Stimulated activated CD4-positive, alpha-beta T cell treated with anti-CD3 and anti-CD28 coated beads, Interleukin-1b, Interleukin-23, amount 100 ng/mL, for 24 hours (primary cell): ENCODE measurements around the gene TMEFF1.
A peak's percentile ranks its signal among the peaks of the same experiment; 100 is the strongest.

Experiments used
- DNase-seq, 4 experiments: peaks; one replicate each; pipeline ENCODE4 v3.0.0-alpha.2; 2020; ENCODE audit warnings: low read depth in 4 of 4, low spot score in 1 of 4

Gene TMEFF1

GRCh38 chr9:100447041-100447440 lies 25.9 kb upstream of the TMEFF1 start:
- DNase-seq = no peak

DNA sequence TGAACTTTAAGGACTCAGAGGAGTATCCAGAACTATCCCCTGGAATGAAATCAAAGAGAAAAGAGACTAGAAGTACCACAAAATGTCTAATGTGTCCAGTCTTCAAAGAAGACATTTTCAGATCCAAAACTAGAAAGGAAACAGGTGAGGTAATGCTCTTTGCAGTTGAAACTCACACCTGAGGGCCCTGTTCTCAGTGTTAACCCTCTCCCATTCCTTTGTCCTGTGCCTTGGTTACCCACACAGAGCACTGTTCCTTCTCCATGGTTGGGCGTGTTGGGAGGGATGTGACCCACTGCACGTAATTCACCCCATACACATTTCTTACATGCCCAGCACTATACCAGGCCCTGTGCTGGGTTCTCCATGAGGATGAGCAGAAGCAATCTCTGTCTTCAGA lies 24.7 kb upstream of the TMEFF1 start:
- no peak for DNase-seq

GRCh38 chr9:100449420-100449819 lies 23.5 kb upstream of the TMEFF1 start:
- no peak for DNase-seq

DNA sequence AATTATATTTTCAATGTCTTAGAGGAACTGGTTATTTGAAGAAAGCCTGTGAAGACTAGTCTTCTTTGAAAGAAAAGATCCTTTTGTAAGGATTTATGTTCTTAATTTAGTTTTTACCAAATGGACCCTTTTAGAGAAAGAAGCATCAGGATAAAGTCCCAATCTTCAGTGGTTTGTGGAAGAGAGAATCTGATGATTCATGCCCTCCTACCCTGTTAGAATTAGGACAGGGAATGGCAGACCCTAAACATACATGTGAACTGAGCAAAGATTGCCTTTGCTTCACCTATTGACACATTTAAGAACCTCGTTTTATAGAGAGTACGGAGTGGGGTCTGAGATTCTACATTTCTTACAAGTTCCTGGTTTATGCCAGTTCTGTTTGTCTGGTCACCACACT lies 20.1 kb upstream of the TMEFF1 start:
- no peak for DNase-seq

- no peak for DNase-seq
Observed at GRCh38 chr9:100455470-100455869, 17.5 kb upstream of the TMEFF1 start.

- DNase-seq = no peak
Observed at GRCh38 chr9:100457517-100457916, 15.4 kb upstream of the TMEFF1 start.

- no peak for DNase-seq
Observed at GRCh38 chr9:100459963-100460362, 13.0 kb upstream of the TMEFF1 start.

- DNase-seq = no peak
Observed at GRCh38 chr9:100465274-100465673, 7.7 kb upstream of the TMEFF1 start.

GRCh38 chr9:100465761-100466160 lies 7.2 kb upstream of the TMEFF1 start:
- no peak for DNase-seq

DNA sequence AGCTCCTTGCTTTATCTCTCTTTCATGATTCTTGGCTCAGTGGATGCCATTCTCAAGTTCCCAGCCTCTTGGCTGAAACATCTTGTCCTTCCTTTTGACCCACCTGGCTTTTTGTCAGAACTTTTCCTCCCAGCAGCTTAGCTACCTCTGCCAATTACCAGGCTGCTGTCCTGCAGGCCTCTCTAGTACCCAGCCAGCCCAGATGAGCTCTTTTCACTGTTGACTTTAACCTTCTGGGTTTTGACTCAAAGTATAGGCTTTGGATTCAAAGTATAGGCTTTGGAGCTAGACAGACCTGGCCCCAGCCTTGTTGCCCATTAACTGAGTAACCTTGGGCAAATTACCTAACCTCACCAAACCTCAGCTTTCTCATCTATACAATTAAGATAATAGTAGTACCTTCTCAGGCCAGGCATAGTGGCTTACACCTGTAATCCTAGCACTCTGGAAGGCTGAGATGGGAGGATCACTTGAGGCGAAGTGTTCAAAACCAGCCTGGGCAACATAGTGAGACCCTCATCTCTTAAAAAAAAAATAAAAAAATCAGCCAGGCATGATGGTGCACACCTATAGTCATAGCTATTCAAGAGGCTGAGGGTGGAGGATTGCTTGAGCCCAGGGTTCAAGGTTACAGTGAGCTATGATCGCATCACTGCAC lies 6.6 kb upstream of the TMEFF1 start:
- DNase-seq = no peak

DNA sequence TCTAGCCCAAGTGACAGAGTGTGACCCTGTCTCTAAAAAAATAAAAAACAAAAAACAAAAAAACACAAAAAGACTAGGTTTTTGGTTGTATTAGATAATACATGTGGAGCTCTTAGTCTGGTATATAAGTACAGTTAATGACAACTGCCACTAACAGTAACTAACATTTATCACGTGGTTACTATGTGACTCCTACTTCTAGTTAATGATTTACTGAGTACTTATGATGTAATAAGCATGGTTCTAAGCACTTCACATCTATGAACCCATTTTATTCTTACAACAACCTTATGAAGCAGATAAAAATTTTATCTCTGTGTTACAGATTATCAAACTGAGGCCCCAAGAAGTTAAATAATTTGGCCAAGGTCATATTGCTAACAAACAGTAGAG lies 6.1 kb upstream of the TMEFF1 start:
- no peak for DNase-seq

GRCh38 chr9:100468041-100468440 lies 4.9 kb upstream of the TMEFF1 start:
- no peak for DNase-seq

GRCh38 chr9:100472268-100472667 lies 681 bp upstream of the TMEFF1 start:
- no peak for DNase-seq

DNA sequence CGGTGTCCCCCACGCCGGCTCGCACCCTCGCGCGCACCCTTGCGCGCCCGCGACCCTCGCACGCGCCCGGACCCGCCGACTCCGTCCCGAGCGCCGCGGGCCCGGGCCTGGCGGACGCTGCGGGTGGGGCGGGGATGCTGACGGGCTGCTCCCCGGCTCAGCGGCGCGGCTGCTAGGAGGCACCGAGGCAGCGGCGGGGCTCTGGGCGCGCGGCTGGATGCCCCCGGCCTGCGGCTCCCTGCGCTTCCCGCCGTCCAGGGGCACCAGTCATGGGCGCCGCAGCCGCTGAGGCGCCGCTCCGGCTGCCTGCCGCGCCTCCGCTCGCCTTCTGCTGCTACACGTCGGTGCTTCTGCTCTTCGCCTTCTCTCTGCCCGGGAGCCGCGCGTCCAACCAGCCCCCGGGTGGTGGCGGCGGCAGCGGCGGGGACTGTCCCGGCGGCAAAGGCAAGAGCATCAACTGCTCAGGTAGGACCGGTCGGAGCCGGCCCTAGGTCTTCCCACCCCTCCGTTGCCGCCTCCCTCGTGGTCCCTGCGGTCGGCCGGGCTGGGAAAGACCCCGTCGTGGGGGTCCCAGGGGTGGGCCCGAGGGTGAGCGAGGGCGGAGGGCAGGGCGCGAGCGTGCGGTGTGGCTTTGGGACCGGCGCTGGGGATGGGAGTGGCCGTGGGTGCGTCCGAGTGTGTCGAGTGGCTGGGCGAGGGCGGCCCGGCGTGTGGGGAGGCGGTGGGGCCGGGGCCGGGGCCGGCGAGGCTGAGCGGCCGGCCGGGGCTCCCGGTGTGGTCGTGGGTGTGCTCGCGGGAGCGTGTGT lies 530 bp downstream of the TMEFF1 start:
- DNase-seq = peak in 1 of 4 experiments; percentile 25

DNA sequence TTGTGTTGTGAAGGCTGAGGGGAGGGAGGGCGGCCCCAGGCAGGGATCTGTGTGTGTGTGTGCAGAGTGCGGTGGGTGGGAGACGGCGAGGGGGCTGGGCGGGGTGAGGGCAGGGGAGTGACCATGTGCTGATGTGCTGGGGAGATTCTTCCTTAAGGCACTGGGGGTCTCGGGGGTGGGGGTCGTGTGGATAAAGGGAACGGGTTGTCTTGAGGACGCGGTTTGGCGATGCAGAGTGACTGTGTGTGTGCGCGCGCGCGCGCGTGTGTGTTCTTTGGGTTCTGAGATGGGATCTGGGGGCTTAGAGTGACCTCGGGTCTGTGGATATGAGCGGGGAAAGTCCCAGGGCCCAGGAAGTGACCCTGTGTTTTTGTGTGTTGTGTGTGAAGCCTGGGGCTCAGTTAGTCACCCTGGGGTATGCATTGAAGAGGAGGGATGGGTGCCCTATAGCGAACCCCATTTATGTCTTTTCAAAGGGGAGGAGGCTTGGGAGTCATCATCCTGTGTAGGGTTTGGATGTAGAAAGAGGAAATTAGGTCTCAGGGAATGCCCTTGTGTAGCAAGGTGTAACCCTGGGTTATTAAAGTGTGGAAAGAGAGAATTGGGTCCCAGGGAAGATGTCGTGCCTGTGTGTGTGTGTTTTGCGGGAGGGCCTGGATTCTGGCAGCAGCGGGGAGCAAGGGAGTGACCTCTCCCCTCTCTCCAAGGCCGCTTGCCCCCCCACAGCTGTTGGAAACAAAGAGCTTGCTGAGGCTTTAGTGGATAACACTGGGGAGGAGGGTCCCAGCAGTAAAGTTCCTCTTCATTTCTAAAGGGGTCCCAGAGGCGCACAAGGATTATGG lies 1.4 kb downstream of the TMEFF1 start:
- DNase-seq = no peak

- no peak for DNase-seq
Observed at GRCh38 chr9:100474924-100475276, 2.0 kb downstream of the TMEFF1 start.

DNA sequence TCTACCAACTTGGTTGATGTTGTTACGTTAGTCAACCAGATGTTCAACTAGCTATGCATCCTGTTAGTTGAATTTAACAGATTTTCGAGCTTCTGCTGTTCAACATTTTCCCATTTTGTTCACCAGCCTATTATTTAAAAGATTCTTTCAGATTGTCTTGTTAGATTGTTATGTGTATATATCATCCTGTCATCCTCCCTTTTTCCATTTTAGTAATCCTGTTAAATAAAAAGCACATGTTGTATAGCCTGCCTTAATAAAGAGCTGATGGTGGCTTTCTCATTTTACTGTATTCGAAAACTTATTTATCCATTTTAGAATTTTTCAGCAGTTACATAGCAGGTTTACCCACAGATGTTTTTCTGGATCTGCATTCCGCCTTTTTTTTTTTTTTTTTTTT lies 4.3 kb downstream of the TMEFF1 start:
- no peak for DNase-seq

- no peak for DNase-seq
Observed at GRCh38 chr9:100478192-100478591, 5.2 kb downstream of the TMEFF1 start.

DNA sequence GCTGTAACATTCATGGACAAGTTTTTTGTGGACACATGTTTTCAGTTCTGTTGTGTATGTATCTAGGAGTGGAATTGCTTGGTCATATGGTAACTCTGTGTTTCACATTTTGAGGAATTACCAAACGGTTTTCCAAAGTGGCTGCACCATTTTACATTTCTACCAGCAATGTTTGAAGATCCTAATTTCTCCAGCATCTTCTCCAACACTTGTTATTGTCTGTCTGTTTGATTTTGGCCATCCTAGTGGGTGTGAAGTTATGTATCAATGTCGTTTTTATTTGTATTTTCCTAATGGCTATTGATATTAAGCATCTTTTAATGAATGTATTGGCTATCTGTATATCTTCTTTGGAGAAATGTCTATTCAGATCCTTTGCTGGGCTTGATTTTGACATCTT lies 6.9 kb downstream of the TMEFF1 start:
- no peak for DNase-seq

GRCh38 chr9:100485196-100485595 lies 12.2 kb downstream of the TMEFF1 start:
- DNase-seq = no peak

GRCh38 chr9:100486479-100487176 lies 13.7 kb downstream of the TMEFF1 start:
- DNase-seq = no peak
